Suprapubic skin (tissue), 4 donors: ENCODE results near the gene TCEAL3. TPM values are rescaled to one million over a fixed set of nuclear protein-coding genes. Genes with fewer than 3 reads are reported as not detected.
"Not testable (repeated sequence)": the region's sequence is repeated elsewhere in the genome, so short reads cannot be mapped to it uniquely, and the experiment has no call there.

ENCODE experiments used
- DNase-seq, 2 donors: peaks; one replicate each; pipeline ENCODE4 v3.0.0-alpha.2; 2019; ENCODE audit warnings: low spot score in 2 of 2
- H3K27ac ChIP-seq: fragments of 200-600 bp; sonication (generic); one replicate; pipeline ENCODE4 v1.5.1; 2019
- H3K27me3 ChIP-seq: fragments of 200-600 bp; sonication (generic); one replicate; pipeline ENCODE4 v1.5.1; 2019
- H3K36me3 ChIP-seq: fragments of 200-600 bp; sonication (generic); one replicate; pipeline ENCODE4 v1.5.1; 2019
- H3K4me1 ChIP-seq: fragments of 200-600 bp; sonication (generic); one replicate; pipeline ENCODE4 v1.5.1; 2019
- H3K4me3 ChIP-seq: fragments of 200-600 bp; sonication (generic); one replicate; pipeline ENCODE4 v1.5.1; 2019; ENCODE audit warnings: mild to moderate bottlenecking
- H3K9me3 ChIP-seq: fragments of 200-600 bp; sonication (generic); one replicate; pipeline ENCODE4 v1.5.1; 2019
- EP300 ChIP-seq: sonication (generic); formaldehyde crosslinking; IDR thresholded peaks from one replicate; pipeline ENCODE4 v1.6.1; 2017; ENCODE audit warnings: antibody characterized with exemption
- POLR2A ChIP-seq, 2 donors: fragments of 450-650 bp; IDR thresholded peaks; one replicate each; pipeline ENCODE4 v1.6.1; 2017; ENCODE audit warnings: antibody characterized with exemption in 2 of 2, mild to moderate bottlenecking in 2 of 2, moderate library complexity in 2 of 2
- POLR2AphosphoS5 ChIP-seq, 3 donors: sonication (generic); formaldehyde crosslinking; IDR thresholded peaks; one replicate each; pipeline ENCODE4 v1.6.1; 2017; ENCODE audit warnings: antibody characterized with exemption in 3 of 3
- WGBS: methylation state at CpG from one replicate; pipeline ENCODE4 v1.1.5; 2018; 5-methylcytosine and 5-hydroxymethylcytosine counted together
- total RNA-seq, 4 donors: library from RNA; depleted of rRNA; stranded (reverse); fragments of >200 nt; gene quantifications; one replicate each; pipeline ENCODE4 v1.1.0, GENCODE V29; 2016
- TF ChIP-seq, protein P1 (sequence below), 2 donors: fragments of 200-600 bp in 1 of 2; fragments of 450-650 bp in 1 of 2; sonication (generic) in 1 of 2; IDR thresholded peaks; one replicate each; pipeline ENCODE4 v1.5.1; 2016 to 2019; ENCODE audit warnings: antibody characterized with exemption in 2 of 2, mild to moderate bottlenecking in 1 of 2, moderate library complexity in 1 of 2

Gene TCEAL3
- total RNA-seq, 4 donors from 2014 or later = 9.2 to 18.3 (median 13.8) TPM

GRCh38 chrX:103635436-103635835, 27.7 kb downstream of the TCEAL3 start:
- TF ChIP-seq POLR2A (IDR thresholded peaks at IDR 0.05) (no peak), EP300 (no peak), POLR2AphosphoS5 (IDR thresholded peaks at IDR 0.05) (no peak)
- TF ChIP-seq, protein P1, sequence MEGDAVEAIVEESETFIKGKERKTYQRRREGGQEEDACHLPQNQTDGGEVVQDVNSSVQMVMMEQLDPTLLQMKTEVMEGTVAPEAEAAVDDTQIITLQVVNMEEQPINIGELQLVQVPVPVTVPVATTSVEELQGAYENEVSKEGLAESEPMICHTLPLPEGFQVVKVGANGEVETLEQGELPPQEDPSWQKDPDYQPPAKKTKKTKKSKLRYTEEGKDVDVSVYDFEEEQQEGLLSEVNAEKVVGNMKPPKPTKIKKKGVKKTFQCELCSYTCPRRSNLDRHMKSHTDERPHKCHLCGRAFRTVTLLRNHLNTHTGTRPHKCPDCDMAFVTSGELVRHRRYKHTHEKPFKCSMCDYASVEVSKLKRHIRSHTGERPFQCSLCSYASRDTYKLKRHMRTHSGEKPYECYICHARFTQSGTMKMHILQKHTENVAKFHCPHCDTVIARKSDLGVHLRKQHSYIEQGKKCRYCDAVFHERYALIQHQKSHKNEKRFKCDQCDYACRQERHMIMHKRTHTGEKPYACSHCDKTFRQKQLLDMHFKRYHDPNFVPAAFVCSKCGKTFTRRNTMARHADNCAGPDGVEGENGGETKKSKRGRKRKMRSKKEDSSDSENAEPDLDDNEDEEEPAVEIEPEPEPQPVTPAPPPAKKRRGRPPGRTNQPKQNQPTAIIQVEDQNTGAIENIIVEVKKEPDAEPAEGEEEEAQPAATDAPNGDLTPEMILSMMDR (IDR thresholded peaks at IDR 0.05) = no peak
- no peaks in the 10 kb centered on the region for H3K9me3 ChIP-seq
- H3K27me3 ChIP-seq = no peaks in the 10 kb centered on the region
- WGBS = 64% methylated on average over 2 of the region's 2 CpGs
- H3K27ac ChIP-seq = no peak overlapping the region
- no peak for DNase-seq
- H3K4me1 ChIP-seq = peaks cover 1% of the 10 kb centered on the region
- no peak overlapping the region for H3K4me3 ChIP-seq
- no peaks in the 10 kb centered on the region for H3K36me3 ChIP-seq

DNA sequence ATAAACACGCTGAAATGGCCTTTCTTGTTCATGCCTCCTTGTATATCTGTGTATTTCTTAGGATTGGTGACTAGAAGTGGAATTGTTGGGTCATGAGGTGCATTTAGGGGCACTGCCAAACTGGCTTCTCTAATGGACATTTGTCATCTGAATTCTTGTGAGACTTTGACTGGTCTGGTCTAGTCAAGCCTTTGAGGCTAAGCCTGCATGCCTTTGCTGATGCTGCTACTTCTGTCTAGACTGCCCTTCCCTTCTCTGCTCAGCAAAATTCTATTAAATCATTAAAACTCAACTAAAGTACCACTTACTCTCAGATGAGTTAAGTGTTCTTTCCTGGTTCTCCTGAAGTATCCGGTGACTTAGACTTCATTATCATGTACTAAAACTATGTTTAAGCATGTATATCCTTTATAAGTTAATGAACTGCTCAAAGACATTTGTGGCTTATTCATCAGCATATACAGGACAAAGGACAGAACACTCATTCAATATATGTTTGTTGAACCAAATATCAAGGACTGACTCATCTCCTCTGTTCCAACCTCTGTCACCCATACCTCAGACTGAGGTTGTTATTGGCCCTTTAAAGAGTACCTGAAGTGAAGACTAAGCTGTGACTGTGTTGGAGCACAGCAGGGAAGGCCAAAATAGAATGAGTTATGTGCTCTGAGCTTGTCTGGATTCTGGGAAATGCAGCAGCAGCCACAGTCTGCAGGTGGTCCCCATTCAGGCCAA, 30.0 kb downstream of the TCEAL3 start:
- 79% methylated on average over 2 of the region's 2 CpGs for WGBS
- H3K36me3 ChIP-seq = no peaks in the 10 kb centered on the region

DNA sequence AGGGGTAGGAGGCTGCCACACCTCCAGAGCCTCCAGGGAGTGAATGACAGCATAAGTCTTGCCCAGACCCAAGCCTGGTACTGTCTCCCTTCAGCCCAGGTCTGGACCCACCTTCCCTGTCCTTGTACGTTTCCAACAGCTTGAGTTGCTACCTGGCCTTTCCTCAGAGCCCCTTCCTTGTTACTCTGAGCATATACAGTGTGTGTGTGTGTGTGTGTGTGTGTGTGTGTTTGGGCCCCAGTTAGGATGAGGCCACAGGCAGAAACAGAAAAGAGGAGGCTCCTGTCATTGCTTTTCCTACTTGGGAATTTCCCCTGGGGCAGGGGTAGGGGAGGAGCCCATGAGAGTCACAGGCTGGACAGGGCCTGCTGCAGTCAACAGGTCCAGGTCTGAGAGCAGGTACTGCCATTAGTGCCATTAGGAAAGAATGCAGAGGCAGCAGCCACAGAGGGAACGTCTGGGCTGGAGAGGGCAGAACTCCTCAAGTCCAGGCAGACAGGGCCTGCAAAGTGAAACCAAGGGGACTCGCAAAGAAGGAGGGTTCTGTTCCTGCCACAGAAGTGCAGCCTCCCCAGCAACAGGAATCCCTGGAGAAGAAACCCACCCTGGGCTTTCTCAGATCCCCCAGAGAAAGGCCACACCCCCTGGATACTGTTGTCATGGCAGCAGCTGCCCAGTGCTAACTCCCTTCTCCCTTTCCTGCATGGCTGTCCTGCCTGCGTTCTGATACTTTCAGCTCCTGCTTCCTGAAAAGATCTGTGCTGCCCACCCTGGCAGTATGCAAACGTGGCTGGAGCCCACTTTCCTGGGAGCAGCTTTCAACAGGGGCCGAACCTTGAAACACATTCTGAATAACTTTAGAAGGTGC, 30.9 kb downstream of the TCEAL3 start:
- not testable (repeated sequence) for DNase-seq, H3K4me3 ChIP-seq, H3K36me3 ChIP-seq, H3K9me3 ChIP-seq, H3K4me1 ChIP-seq, H3K27me3 ChIP-seq, H3K27ac ChIP-seq
- 44% methylated on average over 4 of the region's 6 CpGs for WGBS

More for the DNA sequence above, 30.0 kb downstream of the TCEAL3 start:
- H3K27me3 ChIP-seq = no peaks in the 10 kb centered on the region
- DNase-seq = no peak
- no peaks in the 10 kb centered on the region for H3K9me3 ChIP-seq
- no peak overlapping the region for H3K27ac ChIP-seq
- no peak overlapping the region for H3K4me3 ChIP-seq
- TF ChIP-seq POLR2AphosphoS5 (IDR thresholded peaks at IDR 0.05) = no peak
- no peaks in the 10 kb centered on the region for H3K4me1 ChIP-seq

- no peak for DNase-seq
- Histone ChIP-seq H3K27ac (no peak overlapping the region), H3K36me3 (no peaks in the 10 kb centered on the region), H3K4me1 (no peaks in the 10 kb centered on the region), H3K27me3 (no peaks in the 10 kb centered on the region), H3K4me3 (no peak overlapping the region), H3K9me3 (no peaks in the 10 kb centered on the region)
- 66% methylated on average over 4 of the region's 4 CpGs for WGBS
- TF ChIP-seq, protein P1 (IDR thresholded peaks at IDR 0.05) = no peak
- no peak for TF ChIP-seq POLR2AphosphoS5 (IDR thresholded peaks at IDR 0.05)
- TF ChIP-seq EP300 = no peak
- TF ChIP-seq POLR2A (IDR thresholded peaks at IDR 0.05) = no peak
Measured at GRCh38 chrX:103640401-103641155, 32.8 kb downstream of the TCEAL3 start.

GRCh38 chrX:103644125-103644524, 36.4 kb downstream of the TCEAL3 start:
- DNase-seq = no peak
- Histone ChIP-seq H3K4me3 (no peak overlapping the region), H3K4me1 (no peaks in the 10 kb centered on the region), H3K36me3 (no peaks in the 10 kb centered on the region), H3K27me3 (no peaks in the 10 kb centered on the region), H3K9me3 (no peaks in the 10 kb centered on the region), H3K27ac (no peak overlapping the region)
- 81% methylated on average over 1 of the region's 1 CpG for WGBS
- TF ChIP-seq EP300 (no peak), POLR2AphosphoS5 (IDR thresholded peaks at IDR 0.05) (no peak), POLR2A (IDR thresholded peaks at IDR 0.05) (no peak)
- TF ChIP-seq, protein P1 (IDR thresholded peaks at IDR 0.05) = no peak

GRCh38 chrX:103647630-103648029, 39.9 kb downstream of the TCEAL3 start:
- Histone ChIP-seq H3K4me1 (no peaks in the 10 kb centered on the region), H3K4me3 (no peak overlapping the region), H3K9me3 (no peaks in the 10 kb centered on the region), H3K36me3 (no peaks in the 10 kb centered on the region), H3K27ac (no peak overlapping the region), H3K27me3 (no peaks in the 10 kb centered on the region)
- TF ChIP-seq POLR2A (IDR thresholded peaks at IDR 0.05) (no peak), POLR2AphosphoS5 (IDR thresholded peaks at IDR 0.05) (no peak), EP300 (no peak)
- TF ChIP-seq, protein P1 (IDR thresholded peaks at IDR 0.05) = no peak
- DNase-seq = no peak
- WGBS = 57% methylated on average over 1 of the region's 1 CpG
